NT2/D1 (cell line): ENCODE results near the gene SLC37A1.

ENCODE experiments used
- SUZ12 ChIP-seq: IDR thresholded peaks from 2 replicates; pipeline ENCODE4 v1.6.1; 2011; ENCODE audit not compliant: insufficient read length, insufficient read depth; ENCODE audit errors: extremely low read depth
- YY1 ChIP-seq: IDR thresholded peaks from 2 replicates; pipeline ENCODE4 v1.6.1; 2011; ENCODE audit not compliant: insufficient read length, insufficient read depth

DNA sequence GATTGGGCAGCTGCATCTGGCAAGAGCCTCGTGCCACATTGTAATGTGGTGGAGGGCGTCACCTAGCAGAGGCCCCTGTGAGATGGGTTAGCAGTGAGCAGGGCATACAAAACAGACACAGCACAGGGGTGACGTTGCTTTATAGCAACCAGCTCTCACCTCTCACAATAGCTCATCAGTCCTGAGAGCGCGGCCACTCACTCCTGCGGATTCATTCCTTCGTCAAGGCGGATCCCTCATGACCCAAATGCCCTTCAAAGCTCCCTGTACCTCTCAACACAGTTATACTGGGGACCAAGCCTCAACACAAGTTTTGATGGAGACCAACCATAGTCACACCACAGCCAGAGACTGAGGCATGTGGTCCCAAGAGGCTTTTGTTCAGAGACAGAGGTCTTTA lies 22.9 kb downstream of the SLC37A1 start:
- TF ChIP-seq YY1 (no peak), SUZ12 (no peak)
